ENCODE data around the gene HIVEP2. TPM values are rescaled to one million over a fixed set of nuclear protein-coding genes. Genes with fewer than 3 reads are reported as not detected.

HIVEP2 gene
- total RNA-seq, 2 experiments from 2014 or later, result 48.4 to 48.6 TPM

- no peaks in the 10 kb centered on the region for H3K27me3 ChIP-seq (ENCODE audit: control insufficient read depth in 1 of 2, insufficient read depth in 2 of 2, low read length in 2 of 2)
- Mint-ChIP-seq H3K27ac (peak overlapping the region; percentile 40), H3K4me3 (no peak overlapping the region), H3K4me1 (ENCODE audit: low read depth) (peaks cover 98% of the 10 kb centered on the region), H3K27me3 (no peaks in the 10 kb centered on the region), H3K36me3 (ENCODE audit: low read depth) (peaks cover 59% of the 10 kb centered on the region), H3K9me3 (no peaks in the 10 kb centered on the region)
- no peak overlapping the region for H3K27ac ChIP-seq (ENCODE audit: low read depth in 1 of 2, low read length in 2 of 2)
- H3K4me3 ChIP-seq (ENCODE audit: low read length), result no peak overlapping the region
- no peak for DNase-seq
- POLR2A ChIA-PET, result interaction anchor here (1.0 kb wide), 1 partner anchor 10 kb away, joined by 3 read pairs; no protein-coding TSS in a partner anchor
- CTCF ChIA-PET, result no interaction called here
- ATAC-seq (ENCODE audit: poor library complexity), result no peak
- peaks cover 33% of the 10 kb centered on the region for H3K4me1 ChIP-seq (ENCODE audit: insufficient read depth, low read length)
- peaks cover 27% of the 10 kb centered on the region for H3K36me3 ChIP-seq (ENCODE audit: insufficient read depth, low read length)
- no peak for TF ChIP-seq CTCF (IDR thresholded peaks at IDR 0.05)
- intact Hi-C loops (cut with DNase I, micrococcal nuclease), result no loop called here
- no peaks in the 10 kb centered on the region for H3K9me3 ChIP-seq (ENCODE audit: control insufficient read depth in 1 of 2, insufficient read depth in 1 of 2, low read length in 2 of 2)
Measured at GRCh38 chr6:142804490-142804889, 140.5 kb downstream of the HIVEP2 start.

GRCh38 chr6:142803495-142804058 lies 141.4 kb downstream of the HIVEP2 start:
- no peaks in the 10 kb centered on the region for H3K9me3 Mint-ChIP-seq
- peaks cover 33% of the 10 kb centered on the region for H3K4me1 ChIP-seq (ENCODE audit: insufficient read depth, low read length)
- DNase-seq (no peak), ATAC-seq (ENCODE audit: poor library complexity) (no peak)
- H3K36me3 Mint-ChIP-seq (ENCODE audit: low read depth), result peaks cover 55% of the 10 kb centered on the region
- H3K4me3 ChIP-seq (ENCODE audit: low read length), result no peak overlapping the region
- no peak for TF ChIP-seq CTCF (IDR thresholded peaks at IDR 0.05)
- intact Hi-C loops (cut with DNase I, micrococcal nuclease), result no loop called here
- ChIA-PET CTCF (interaction anchor here (0.7 to 2.5 kb wide), 3 partner anchors 10 to 38 kb away, joined by 3 to 7 read pairs (median 3); no protein-coding TSS in a partner anchor), POLR2A (interaction anchor here (1.0 kb wide), 2 partner anchors 9 to 15 kb away, joined by 3 to 5 read pairs; no protein-coding TSS in a partner anchor)
- H3K36me3 ChIP-seq (ENCODE audit: insufficient read depth, low read length), result peaks cover 24% of the 10 kb centered on the region
- peak overlapping the region; percentile 40 for H3K27ac Mint-ChIP-seq
- no peak overlapping the region for H3K27ac ChIP-seq (ENCODE audit: low read depth in 1 of 2, low read length in 2 of 2)
- H3K27me3 Mint-ChIP-seq, result no peaks in the 10 kb centered on the region
- no peaks in the 10 kb centered on the region for H3K27me3 ChIP-seq (ENCODE audit: control insufficient read depth in 1 of 2, insufficient read depth in 2 of 2, low read length in 2 of 2)
- no peaks in the 10 kb centered on the region for H3K9me3 ChIP-seq (ENCODE audit: control insufficient read depth in 1 of 2, insufficient read depth in 1 of 2, low read length in 2 of 2)
- H3K4me3 Mint-ChIP-seq, result no peak overlapping the region
- H3K4me1 Mint-ChIP-seq (ENCODE audit: low read depth), result peaks cover 99% of the 10 kb centered on the region

DNA sequence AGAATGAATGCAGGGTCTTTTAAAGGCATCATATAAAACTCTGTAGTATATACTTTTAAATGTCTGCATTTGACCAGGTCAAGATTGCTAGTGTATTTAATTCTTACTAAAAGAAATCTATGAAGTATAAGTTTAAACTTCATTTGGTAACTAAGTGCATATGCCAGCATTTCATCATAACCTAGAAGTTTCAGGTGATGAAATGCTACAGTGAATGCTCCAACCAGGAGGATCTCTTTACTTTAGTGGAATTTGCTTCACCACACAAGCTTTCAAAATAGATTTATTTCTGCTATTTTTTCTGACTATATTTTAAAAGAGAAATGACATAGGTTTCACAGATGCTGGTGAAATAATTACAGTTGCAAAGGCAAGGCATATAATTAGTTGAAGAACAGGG lies 141.9 kb downstream of the HIVEP2 start:
- CTCF ChIA-PET, result interaction anchor here (1.0 to 2.5 kb wide), 2 partner anchors 10 to 12 kb away, joined by 3 to 7 read pairs; no protein-coding TSS in a partner anchor
- Mint-ChIP-seq H3K27ac (peak overlapping the region; percentile 40), H3K4me1 (ENCODE audit: low read depth) (peaks cover 99% of the 10 kb centered on the region), H3K4me3 (no peak overlapping the region), H3K9me3 (no peaks in the 10 kb centered on the region), H3K27me3 (no peaks in the 10 kb centered on the region), H3K36me3 (ENCODE audit: low read depth) (peaks cover 55% of the 10 kb centered on the region)
- peaks cover 19% of the 10 kb centered on the region for H3K36me3 ChIP-seq (ENCODE audit: insufficient read depth, low read length)
- H3K27me3 ChIP-seq (ENCODE audit: control insufficient read depth in 1 of 2, insufficient read depth in 2 of 2, low read length in 2 of 2), result no peaks in the 10 kb centered on the region
- POLR2A ChIA-PET, result interaction anchor here (0.6 to 1.0 kb wide), 3 partner anchors 15 to 136 kb away, joined by 3 to 5 read pairs (median 3); no protein-coding TSS in a partner anchor
- ATAC-seq (ENCODE audit: poor library complexity) (no peak), DNase-seq (no peak)
- intact Hi-C loops (cut with DNase I, micrococcal nuclease), result no loop called here
- H3K4me1 ChIP-seq (ENCODE audit: insufficient read depth, low read length), result peaks cover 30% of the 10 kb centered on the region
- no peak for TF ChIP-seq CTCF (IDR thresholded peaks at IDR 0.05)
- no peaks in the 10 kb centered on the region for H3K9me3 ChIP-seq (ENCODE audit: control insufficient read depth in 1 of 2, insufficient read depth in 1 of 2, low read length in 2 of 2)
- no peak overlapping the region for H3K4me3 ChIP-seq (ENCODE audit: low read length)
- H3K27ac ChIP-seq (ENCODE audit: low read depth in 1 of 2, low read length in 2 of 2), result no peak overlapping the region
